HG03060 (cell line): Measurements from ENCODE around the gene SWSAP1.
"Not testable (repeated sequence)": the region's sequence is repeated elsewhere in the genome, so short reads cannot be mapped to it uniquely, and the experiment has no call there.

Experiments
- ATAC-seq: cut with Tn5 transposase; IDR thresholded peaks from one replicate; pipeline ENCODE4 v1.9.1; 2021; ENCODE audit warnings: low read depth, moderate number of reproducible peaks; ENCODE audit not compliant: unreplicated experiment

SWSAP1 gene

DNA sequence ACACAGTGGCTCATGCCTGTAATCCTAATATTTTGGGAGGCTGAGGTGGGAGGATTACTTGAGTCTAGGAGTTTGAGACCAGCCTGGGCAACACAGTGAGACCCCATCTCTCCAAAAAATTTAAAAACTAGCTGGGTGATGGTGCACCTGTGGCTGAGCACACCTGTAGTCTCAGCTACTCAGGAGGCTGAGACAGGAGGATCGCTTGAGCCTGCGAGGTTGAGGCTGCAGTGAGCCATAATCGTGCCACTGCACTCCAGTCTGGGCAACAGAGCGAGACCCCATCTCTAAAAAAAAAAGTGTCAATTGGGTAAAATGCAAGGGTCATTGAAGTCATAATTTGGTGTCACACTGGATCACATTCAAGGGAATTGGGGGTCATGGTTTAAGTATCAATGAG lies 20.4 kb upstream of the SWSAP1 start:
- not testable (repeated sequence) for ATAC-seq

DNA sequence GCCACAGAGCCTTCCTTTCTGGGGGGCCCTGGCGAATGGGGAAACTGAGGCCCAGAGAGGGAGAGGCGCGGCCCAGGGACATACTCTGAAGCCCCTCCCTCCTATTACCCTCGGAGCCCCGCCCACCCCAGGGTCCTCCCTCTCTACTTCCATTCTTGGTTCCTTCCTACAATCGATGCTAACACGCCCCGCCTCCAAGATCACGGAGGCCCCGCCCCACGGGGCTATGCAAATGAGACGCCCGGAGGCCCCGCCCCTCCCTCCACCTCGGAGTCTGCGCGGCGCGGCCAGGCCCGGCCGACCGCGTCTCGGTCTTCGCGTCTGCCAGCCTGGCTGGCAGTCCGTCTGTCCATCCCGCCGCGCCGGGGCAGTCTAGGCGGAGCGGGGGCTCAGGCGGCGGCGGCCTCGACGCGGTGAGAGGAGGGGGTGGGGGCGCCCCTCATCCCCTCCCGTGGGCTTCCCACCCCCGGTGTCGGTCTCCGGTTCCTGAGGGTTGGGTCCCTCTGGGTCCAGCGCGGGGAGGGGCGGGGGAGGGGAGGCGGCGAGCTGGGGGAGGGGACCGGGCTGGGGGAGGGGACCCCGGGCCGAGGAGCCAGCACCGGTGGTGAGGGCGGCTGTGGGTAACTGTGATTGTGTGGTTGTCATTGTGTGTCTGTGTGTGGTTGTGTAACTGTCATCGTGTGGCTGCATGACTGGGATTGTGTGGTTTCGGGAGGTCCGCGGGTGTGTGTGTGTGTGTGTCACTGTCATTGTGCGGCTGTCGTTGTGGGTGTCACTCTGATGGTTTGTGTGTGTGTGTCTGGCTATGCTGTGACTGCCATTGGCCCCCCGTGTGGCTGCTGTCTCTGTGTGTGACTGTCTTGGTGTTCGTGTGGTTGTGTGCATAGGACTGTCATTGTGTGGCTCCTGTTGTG lies 19.0 kb upstream of the SWSAP1 start, which contains the start of gene PLPPR2:
Gene PLPPR2 (plus strand): TSS at position 273 of the 914 bp plus-strand sequence. CDS start 2,242 bp downstream, outside the sequence.
- ATAC-seq = no peak

DNA sequence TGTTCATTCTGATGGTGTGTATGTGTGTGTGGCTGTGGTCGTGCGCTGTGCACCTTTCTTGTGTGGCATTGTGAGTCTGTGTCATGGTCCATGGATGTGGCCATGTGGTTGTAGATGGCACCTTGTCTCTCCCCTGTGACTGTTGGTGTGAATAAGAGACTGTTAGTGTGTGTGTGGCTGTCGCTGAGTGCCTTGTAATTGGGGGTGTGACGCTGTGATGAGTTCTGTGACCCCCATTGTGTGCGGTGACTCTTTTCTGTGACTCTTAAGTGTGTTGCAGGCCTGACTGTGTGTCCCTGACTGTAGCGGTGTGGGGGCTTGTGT lies 18.4 kb upstream of the SWSAP1 start:
- no peak for ATAC-seq

DNA sequence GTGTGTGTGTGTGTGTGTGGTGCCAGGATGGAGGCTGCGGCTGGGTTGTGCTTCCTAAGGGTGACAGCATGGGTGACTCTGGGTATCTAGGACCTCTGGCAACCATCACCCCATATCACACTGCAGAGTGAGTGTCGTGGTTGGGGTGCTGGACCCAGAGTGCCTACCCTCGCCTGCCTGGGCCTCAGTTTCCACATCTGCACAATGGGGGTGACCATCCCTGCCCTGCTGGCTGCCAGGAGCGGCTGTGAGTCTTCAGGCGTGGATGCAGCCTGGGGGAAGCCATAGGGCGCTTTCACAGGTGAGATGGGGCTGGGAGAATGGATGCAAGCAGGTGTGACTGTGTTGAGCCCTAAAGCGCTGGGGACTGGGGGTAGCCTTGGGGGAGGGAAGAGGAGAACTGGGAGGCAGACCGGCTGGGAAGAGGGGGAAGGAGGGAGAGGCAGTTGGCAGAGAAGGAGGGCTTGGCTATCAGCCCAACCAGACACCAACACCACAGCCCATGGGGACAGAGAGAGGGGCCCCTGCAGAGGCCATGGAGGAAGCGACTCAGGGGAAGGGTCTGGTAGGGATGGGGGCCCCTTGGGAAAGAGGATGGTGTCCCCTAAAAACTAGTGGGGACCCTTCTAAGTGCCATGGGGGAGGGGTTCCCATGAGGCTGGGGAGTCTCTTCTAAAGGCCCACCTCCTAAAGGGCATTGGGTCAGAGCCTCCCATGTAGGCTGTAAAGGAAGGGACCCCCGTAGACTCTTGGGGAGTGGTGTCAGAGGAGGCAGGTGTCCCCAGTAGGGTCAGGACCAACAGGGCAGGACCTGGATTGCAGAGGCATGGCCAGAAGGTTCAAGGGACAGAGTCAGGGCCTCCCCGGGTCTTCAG lies 17.6 kb upstream of the SWSAP1 start:
- ATAC-seq = no peak

DNA sequence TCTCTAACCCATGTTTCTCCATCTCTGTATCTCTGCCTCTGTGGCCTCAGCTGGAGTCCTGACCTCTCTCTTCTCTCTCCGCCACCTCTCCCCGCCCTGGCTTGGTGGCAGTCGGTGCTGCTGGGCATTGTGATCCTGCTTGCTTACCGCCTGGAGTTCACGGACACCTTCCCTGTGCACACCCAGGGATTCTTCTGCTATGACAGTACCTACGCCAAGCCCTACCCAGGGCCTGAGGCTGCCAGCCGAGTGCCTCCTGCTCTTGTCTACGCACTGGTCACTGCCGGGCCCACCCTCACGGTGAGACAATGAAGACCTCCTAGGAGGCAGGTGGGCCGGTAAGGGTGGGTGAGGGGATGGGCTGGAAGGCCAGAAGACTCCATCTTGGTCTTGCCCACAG lies 15.0 kb upstream of the SWSAP1 start:
- ATAC-seq = no peak

DNA sequence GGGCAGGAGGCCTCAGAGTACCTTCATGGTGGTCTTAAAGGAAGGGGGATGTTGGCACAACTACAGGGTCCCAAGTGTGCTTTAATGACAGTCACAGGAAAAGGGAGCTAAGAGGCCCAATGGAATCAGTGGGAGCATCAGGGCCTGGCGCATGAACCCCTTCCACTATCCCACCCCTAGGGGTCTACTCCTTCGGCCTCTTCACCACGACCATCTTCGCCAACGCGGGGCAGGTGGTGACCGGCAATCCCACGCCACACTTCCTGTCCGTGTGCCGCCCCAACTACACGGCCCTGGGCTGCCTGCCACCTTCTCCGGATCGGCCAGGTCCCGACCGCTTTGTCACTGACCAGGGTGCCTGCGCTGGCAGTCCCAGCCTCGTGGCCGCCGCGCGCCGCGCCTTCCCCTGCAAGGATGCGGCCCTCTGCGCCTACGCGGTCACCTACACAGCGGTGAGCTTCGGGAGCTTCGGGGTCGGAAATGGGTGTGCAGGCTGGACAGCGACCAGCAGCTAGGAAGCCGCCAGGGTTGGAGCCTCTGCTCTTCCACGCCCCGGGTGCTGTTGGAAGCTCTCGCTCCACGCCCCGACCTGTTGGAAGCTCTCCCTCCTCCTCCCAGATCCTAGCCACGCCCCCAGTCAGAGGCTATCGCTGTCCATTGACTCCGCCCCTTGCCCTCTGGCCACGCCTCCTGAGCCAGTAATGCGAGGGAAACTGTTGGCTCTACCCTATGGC lies 13.3 kb upstream of the SWSAP1 start:
- no peak for ATAC-seq

DNA sequence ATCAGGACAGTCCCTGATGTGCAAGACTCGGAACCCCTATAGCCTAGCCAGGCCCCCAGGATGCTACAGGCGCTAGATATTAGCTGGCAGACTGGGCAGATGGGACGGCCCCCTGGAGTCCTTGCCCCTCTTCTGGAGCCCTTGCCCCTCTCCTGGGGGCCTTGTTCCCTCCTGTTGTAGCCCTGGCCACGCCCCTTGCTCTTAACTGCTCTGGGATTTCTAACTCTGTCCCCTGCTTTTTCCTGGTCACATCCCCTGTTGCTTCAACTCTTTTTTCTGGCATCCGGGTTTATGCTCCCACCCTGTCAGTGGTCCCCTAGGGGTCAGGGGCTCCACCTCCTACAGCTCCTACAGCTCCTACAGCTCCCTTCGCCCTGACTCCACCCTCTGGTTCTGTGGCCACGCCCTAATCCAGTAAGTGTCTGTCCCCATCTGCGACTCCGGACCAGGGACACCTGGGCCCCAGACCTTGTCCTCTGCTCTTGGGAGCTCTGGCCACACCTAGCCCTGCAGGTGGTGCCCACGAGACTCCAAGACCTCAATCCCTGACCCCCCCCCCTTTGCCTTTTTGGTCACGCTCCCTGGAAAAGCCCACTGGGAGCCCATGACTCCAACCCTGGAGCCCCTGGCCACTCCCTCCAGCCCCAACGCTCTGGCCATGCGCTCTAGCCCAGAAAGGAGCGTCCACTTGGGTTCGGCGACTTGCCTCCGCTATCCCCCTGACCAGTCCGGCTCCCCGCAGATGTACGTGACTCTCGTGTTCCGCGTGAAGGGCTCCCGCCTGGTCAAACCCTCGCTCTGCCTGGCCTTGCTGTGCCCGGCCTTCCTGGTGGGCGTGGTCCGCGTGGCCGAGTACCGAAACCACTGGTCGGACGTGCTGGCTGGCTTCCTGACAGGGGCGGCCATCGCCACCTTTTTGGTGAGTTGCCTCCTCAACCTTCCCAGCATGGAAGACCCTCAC lies 12.4 kb upstream of the SWSAP1 start:
- ATAC-seq = no peak

DNA sequence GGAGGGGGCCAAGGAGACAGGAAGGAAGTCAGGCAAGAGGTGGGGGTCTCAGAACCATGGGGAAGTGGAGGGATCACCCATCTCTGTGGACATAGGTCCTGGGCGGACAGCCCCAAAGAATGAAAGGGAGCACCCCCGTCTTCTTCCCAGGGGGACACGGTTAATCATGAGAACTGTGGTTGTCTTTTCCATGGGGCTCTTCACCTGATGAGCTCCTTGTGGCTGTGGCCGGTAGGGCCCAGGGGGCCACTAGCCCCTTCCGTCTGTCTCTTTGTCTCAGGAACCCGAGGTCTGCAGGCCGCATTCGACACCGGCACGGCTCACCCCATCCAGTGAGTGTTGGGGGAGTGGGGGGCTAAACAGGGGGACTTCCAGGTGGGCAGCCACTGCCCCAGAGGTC lies 10.6 kb upstream of the SWSAP1 start:
- no peak for ATAC-seq

DNA sequence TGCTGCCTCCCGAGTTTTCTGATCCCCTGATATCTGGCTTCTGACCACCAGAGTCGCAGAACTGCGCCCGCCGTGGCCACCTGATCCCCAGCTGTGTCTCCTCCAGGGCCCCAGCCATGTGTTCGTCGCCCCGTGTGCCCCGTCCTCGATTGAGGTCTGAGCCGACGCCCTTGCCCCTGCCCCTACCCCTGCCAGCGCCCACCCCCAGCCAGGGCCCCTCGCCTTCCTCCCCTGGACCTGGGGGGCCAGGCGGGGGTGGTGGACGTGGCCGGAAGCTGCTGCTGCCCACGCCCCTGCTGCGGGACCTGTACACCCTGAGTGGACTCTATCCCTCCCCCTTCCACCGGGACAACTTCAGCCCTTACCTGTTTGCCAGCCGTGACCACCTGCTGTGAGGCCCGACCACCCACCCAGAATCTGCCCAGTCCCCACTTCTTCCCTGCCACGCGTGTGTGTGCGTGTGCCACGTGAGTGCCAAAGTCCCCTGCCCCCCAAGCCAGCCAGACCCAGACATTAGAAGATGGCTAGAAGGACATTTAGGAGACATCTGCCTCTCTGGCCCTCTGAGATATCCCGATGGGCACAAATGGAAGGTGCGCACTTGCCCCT lies 10.1 kb upstream of the SWSAP1 start:
- ATAC-seq = no peak

DNA sequence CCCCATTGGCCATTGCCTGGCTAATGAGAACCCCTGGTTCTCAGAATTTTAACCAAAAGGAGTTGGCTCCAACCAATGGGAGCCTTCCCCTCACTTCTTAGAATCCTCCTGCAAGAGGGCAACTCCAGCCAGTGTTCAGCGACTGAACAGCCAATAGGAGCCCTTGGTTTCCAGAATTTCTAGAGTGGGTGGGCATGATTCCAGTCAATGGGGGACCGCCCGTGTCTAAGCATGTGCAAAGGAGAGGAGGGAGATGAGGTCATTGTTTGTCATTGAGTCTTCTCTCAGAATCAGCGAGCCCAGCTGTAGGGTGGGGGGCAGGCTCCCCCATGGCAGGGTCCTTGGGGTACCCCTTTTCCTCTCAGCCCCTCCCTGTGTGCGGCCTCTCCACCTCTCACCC lies 9.5 kb upstream of the SWSAP1 start:
- ATAC-seq = no peak

DNA sequence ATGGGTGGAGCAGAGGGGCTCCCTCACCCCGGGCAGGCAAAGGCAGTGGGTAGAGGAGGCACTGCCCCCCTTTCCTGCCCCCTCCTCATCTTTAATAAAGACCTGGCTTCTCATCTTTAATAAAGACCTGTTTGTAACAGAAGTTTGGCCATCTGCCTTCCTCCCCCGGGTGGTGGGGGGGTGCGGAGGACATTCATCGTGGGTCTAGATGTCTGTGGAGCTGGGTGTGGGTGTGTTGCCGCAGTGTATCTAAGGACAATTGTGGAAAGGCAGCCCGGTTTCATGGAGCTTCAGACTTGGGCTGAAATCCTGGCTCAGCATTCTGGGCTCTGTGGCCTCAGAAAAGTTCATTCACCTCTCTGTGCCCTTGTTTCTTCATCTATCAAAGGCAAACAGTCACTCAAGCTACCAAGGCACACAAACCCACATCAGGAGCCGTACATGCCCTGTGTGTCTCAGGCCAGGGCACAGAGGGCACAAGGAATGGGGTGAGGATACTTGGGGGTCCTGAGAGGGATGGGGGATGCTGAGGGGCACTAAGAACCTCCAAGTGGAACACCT lies 8.8 kb upstream of the SWSAP1 start:
- ATAC-seq = no peak

DNA sequence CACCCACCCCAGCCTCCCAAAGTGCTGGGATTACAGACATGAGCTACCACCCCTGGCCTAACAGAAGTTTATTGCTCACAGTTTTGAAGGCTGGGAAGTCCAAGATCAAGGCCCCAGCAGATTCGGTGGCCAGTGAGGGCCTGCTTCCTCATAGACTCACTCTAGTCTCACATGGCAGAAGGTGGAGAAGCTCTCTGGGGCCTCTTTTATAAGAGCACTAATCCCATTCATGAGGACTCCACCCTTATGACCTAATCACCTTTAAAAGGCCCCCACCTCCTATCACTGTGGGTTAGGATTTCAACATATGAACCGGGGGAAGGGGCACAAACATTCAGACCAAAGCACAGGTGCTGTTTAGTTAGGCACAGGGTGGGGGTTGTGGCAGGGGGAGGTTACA lies 6.9 kb upstream of the SWSAP1 start:
- ATAC-seq = no peak

DNA sequence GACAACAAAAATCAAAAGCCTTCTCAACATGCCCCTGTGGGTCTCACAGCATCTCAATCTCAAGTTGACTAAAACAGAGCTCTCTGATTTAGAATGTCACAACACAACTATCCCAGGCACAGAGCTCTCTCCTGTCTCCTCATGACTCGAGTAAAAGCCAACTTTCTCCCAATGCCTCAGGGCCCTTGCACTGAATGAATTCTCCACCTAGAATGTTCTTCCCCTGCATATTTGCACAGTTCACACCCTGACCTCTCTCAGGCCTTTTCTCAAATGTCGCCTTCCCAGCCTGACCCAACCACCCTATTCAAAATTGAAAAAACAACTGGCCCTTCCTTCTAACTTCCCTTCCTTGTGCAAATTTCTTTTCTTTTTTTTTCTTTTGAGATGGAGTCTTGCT lies 3.7 kb upstream of the SWSAP1 start:
- ATAC-seq = no peak

DNA sequence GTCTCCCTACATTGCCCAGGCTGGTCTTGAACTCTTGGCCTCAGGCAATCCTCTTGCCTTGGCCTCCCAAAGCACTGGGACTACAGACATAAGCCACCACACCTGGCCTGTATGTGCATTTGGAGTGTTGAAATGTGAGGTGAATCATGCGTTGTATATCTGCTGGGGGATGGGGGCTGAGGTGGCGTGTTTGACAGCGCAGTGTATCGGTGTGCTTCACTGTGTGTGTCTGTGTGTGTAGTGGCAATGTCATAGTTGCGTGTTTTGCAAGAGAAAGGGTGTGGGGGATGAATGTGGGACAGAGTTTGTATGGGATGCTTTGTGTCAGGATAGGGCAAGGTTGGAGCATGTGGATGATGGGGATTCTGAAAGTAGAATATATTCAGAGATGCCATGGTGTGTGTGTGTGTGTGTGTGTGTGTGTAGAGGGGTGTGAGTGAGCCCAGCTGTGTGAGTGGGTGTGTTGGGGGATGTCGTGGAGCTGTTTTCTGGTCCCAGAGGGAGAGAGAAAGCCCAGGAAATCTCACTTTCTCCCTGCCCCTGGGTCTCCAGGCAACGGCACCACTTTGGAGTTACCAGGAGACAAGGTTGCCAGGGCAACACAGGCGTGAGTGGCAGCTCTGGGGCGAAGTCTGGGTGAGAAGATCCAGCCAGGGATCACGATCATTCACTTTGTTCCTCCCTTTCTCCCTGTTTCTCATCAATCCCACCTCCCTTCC lies 1.1 kb upstream of the SWSAP1 start:
- ATAC-seq = no peak

DNA sequence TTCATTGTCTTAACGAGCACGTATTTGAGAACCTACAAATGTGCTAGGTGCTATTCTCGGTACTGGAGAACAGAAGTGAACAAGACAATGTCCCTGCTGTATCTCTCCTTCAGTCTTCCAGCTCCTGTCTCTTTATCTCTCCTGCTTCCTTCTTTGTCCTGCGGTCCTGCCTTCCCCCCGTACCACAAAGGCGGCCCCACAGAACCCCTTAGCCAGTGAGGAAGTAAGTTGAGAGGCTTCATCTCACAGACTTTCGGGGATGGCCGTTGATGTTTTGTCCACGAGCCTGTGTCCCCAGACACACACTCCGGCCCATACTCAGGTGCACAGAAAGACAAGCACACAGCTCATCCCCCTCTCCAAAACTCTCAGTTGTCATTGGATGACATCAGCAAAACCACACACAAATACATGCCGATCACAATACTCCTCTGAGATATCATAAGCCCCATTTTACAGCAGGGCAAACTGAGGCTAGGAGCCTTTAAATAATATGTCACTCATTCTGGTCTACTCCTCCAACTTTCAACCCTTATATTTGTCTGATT lies 507 bp upstream of the SWSAP1 start:
- no peak for ATAC-seq

DNA sequence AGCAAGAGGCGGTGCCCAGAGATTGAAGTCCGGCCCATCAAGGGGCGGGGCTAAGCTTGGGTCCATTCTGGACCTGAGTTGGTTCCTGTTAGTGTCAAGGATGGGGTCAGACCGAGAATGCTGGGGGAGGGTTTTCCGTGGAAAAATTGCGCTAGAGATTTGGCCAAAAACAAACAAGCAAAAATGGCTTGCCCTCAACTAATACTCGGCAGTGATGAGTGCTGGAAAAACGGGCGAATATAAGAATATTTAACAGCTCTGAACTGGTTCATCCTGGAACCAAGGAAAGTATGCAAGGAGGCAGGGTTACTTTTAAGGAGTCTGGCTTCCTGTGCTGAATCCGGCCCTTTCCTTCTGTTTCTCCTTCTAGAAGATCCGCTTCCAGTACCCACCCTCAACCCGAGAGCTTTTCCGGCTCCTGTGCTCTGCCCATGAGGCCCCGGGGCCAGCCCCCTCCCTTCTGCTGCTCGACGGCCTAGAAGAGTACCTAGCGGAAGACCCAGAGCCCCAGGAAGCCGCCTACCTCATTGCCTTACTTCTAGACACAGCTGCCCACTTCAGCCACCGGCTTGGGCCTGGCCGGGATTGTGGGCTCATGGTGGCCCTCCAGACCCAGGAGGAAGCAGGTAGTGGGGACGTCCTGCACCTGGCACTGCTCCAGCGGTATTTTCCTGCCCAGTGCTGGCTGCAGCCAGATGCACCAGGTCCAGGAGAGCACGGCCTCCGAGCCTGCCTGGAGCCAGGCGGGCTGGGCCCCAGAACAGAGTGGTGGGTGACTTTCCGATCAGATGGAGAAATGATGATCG lies 880 bp downstream of the SWSAP1 start:
- ATAC-seq = no peak

DNA sequence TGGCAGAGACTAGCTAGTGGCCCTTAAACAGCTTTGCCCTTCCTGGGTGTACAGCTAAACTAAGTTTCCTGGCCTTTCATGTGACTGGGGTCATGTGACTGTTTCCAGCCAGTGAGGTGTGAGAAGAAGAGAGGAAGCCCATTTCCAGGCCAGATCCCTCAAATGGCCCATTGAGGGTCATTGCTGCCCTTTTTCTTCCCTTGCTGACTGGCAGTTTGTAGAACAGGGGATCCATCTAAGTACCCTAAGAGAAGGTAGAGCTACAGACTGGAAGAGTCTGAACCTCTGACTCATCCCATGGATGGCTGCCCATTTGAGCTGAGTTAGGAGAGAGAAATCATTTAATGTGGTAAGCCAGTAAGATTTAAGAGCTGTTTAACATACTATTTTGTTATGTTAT lies 2.8 kb downstream of the SWSAP1 start:
- ATAC-seq = no peak
